GM21360 (cell line): Measurements from ENCODE around the gene VRK2.
"Not testable (repeated sequence)": the region's sequence is repeated elsewhere in the genome, so short reads cannot be mapped to it uniquely, and the experiment has no call there.

Experiments used
- ATAC-seq: cut with Tn5 transposase; IDR thresholded peaks from one replicate; pipeline ENCODE4 v1.9.1; 2021; ENCODE audit warnings: mild to moderate bottlenecking, moderate library complexity; ENCODE audit not compliant: unreplicated experiment

Gene VRK2

GRCh38 chr2:58157754-58158153, 111.1 kb downstream of the VRK2 start:
- no peak for ATAC-seq

GRCh38 chr2:58158481-58158880, 111.9 kb downstream of the VRK2 start:
- ATAC-seq: no peak

GRCh38 chr2:58163913-58164312, 117.3 kb downstream of the VRK2 start:
- no peak for ATAC-seq

GRCh38 chr2:58168130-58168529, 121.5 kb downstream of the VRK2 start:
- not testable (repeated sequence) for ATAC-seq

GRCh38 chr2:58169845-58170244, 123.2 kb downstream of the VRK2 start:
- not testable (repeated sequence) for ATAC-seq

- ATAC-seq: not testable (repeated sequence)
Observed at GRCh38 chr2:58170334-58170933, 123.8 kb downstream of the VRK2 start.

- ATAC-seq: not testable (repeated sequence)
Observed at GRCh38 chr2:58171831-58172230, 125.2 kb downstream of the VRK2 start.

- not testable (repeated sequence) for ATAC-seq
Observed at GRCh38 chr2:58177187-58177586, 130.6 kb downstream of the VRK2 start.

- not testable (repeated sequence) for ATAC-seq
Observed at GRCh38 chr2:58180175-58180574, 133.6 kb downstream of the VRK2 start.

GRCh38 chr2:58180635-58181034, 134.0 kb downstream of the VRK2 start:
- no peak for ATAC-seq

- ATAC-seq: no peak
Observed at GRCh38 chr2:58182527-58182926, 135.9 kb downstream of the VRK2 start.

- ATAC-seq: no peak
Observed at GRCh38 chr2:58186501-58186900, 139.9 kb downstream of the VRK2 start.

- not testable (repeated sequence) for ATAC-seq
Observed at GRCh38 chr2:58187022-58187421, 140.4 kb downstream of the VRK2 start.

- ATAC-seq: no peak
Observed at GRCh38 chr2:58194458-58194857, 147.9 kb downstream of the VRK2 start.

GRCh38 chr2:58195662-58196061, 149.1 kb downstream of the VRK2 start:
- ATAC-seq: no peak

- no peak for ATAC-seq
Observed at GRCh38 chr2:58197894-58198293, 151.3 kb downstream of the VRK2 start.

- no peak for ATAC-seq
Observed at GRCh38 chr2:58202404-58202803, 155.8 kb downstream of the VRK2 start.

- ATAC-seq: no peak
Observed at GRCh38 chr2:58203018-58203417, 156.4 kb downstream of the VRK2 start.

- ATAC-seq: no peak
Observed at GRCh38 chr2:58204195-58204959, 157.8 kb downstream of the VRK2 start.

GRCh38 chr2:58206785-58207184, 160.2 kb downstream of the VRK2 start:
- no peak for ATAC-seq

- ATAC-seq: no peak
Observed at GRCh38 chr2:58207189-58207588, 160.6 kb downstream of the VRK2 start.
